ENCODE results near the gene KMT5C. TPM values are rescaled to one million over a fixed set of nuclear protein-coding genes. Genes with fewer than 3 reads are reported as not detected.
A peak's percentile ranks its signal among the peaks of the same experiment; 100 is the strongest.

KMT5C gene
- total RNA-seq, 4 donors from 2014 or later: 12.4 to 65.6 (median 15.9) TPM

DNA sequence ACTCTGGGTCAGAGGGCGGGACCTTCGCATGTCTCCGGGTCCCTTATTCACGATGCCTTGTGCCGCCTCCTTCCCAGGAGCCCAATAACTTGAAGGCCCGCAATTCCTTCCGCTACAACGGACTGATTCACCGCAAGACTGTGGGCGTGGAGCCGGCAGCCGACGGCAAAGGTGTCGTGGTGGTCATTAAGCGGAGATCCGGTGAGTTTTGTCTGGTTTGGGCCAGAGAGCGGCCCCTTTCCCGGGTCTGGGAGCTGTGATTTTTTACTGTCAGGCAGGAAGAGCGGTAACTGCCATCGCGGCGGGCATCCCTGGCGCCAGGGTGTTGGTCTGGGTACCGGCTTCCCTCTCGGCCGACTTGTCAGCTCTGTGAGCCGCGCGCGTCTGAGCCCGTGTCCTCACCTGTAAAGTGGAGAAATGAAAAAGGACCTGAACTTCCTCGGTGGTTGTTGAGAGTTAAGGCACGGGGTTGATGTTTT lies 46.9 kb downstream of the KMT5C start:
- no peak for DNase-seq
- H3K9me3 ChIP-seq: no peaks in the 10 kb centered on the region
- TF ChIP-seq, protein P1, sequence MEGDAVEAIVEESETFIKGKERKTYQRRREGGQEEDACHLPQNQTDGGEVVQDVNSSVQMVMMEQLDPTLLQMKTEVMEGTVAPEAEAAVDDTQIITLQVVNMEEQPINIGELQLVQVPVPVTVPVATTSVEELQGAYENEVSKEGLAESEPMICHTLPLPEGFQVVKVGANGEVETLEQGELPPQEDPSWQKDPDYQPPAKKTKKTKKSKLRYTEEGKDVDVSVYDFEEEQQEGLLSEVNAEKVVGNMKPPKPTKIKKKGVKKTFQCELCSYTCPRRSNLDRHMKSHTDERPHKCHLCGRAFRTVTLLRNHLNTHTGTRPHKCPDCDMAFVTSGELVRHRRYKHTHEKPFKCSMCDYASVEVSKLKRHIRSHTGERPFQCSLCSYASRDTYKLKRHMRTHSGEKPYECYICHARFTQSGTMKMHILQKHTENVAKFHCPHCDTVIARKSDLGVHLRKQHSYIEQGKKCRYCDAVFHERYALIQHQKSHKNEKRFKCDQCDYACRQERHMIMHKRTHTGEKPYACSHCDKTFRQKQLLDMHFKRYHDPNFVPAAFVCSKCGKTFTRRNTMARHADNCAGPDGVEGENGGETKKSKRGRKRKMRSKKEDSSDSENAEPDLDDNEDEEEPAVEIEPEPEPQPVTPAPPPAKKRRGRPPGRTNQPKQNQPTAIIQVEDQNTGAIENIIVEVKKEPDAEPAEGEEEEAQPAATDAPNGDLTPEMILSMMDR (IDR thresholded peaks at IDR 0.05): no peak
- no peak for TF ChIP-seq POLR2A (IDR thresholded peaks at IDR 0.05)
- intact Hi-C loops (cut with DNase I; ENCODE audit: low total_unique reads): no loop called here
- H3K36me3 ChIP-seq: no peaks in the 10 kb centered on the region
- H3K27ac ChIP-seq: peak overlapping the region; percentile 89 to 97
- peak overlapping the region; percentile 70 to 86 for H3K4me3 ChIP-seq
- H3K27me3 ChIP-seq: no peaks in the 10 kb centered on the region
- peaks cover 17 to 30% of the 10 kb centered on the region in 2 donors for H3K4me1 ChIP-seq

DNA sequence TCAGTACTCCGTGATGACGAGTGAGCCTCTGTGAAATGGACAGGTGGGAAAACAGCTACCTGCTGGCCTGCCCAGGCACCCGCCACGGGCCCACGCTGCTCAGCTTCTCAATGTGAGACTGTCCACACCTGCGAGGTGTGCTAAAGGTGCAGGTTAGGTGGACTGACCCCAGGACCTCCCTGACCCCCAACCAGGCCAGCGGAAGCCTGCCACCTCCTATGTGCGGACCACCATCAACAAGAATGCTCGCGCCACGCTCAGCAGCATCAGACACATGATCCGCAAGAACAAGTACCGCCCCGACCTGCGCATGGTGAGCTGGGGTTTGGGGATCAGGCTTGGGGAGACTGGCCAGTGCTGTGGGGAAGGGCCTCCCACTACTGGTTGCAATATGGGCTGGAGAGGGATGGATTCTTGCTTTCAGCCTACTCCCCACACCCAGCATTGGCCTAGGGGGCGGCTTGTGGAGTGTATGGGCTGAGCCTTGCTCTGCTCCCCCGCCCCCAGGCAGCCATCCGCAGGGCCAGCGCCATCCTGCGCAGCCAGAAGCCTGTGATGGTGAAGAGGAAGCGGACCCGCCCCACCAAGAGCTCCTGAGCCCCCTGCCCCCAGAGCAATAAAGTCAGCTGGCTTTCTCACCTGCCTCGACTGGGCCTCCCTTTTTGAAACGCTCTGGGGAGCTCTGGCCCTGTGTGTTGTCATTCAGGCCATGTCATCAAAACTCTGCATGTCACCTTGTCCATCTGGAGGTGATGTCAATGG lies 48.2 kb downstream of the KMT5C start:
- no peak overlapping the region for H3K27ac ChIP-seq

DNA sequence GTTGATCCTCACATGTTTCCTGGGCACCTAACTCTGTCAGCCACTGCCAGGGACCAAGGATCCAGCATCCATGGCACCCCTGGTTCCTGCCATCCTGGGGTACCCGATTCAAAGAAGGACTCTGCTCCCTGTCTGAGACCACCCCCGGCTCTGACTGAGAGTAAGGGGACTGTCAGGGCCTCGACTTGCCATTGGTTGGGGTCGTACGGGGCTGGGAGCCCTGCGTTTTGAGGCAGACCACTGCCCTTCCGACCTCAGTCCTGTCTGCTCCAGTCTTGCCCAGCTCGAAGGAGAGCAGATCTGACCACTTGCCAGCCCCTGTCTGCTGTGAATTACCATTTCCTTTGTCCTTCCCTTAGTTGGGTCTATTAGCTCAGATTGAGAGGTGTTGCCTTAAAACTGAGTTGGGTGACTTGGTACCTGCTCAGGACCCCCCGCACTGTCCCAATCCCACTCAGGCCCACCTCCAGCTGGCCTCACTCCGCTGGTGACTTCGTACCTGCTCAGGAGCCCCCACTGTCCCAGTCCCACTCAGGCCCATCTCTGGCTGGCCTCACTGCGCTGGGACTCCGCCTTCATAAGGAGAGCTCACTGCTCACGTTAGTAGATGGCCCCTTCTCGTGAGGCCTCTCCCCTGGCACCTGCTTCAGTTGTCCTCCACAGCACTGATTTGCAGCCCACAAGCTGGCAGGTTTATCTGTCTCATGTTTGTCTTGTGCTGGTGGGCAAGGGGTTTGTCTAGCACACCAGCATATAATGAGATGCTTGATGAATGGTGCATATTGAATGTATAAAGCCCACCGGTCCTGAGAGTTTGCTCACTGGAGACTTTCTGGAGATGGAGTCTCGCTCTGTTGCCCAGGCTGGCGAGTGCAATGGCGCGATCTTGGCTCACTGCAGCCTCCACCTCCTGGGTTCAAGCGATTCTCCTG lies 50.0 kb downstream of the KMT5C start:
- H3K36me3 ChIP-seq: no peaks in the 10 kb centered on the region

More for the DNA sequence above, 48.2 kb downstream of the KMT5C start:
- Histone ChIP-seq H3K36me3 (no peaks in the 10 kb centered on the region), H3K9me3 (no peaks in the 10 kb centered on the region), H3K4me1 (peaks cover 17 to 30% of the 10 kb centered on the region in 2 donors), H3K4me3 (peak overlapping the region in 1 of 2 donors; percentile 70), H3K27me3 (no peaks in the 10 kb centered on the region)
- no peak for TF ChIP-seq POLR2A (IDR thresholded peaks at IDR 0.05)
- TF ChIP-seq, protein P1 (IDR thresholded peaks at IDR 0.05): no peak
- intact Hi-C loops (cut with DNase I; ENCODE audit: low total_unique reads): no loop called here
- DNase-seq: no peak

DNA sequence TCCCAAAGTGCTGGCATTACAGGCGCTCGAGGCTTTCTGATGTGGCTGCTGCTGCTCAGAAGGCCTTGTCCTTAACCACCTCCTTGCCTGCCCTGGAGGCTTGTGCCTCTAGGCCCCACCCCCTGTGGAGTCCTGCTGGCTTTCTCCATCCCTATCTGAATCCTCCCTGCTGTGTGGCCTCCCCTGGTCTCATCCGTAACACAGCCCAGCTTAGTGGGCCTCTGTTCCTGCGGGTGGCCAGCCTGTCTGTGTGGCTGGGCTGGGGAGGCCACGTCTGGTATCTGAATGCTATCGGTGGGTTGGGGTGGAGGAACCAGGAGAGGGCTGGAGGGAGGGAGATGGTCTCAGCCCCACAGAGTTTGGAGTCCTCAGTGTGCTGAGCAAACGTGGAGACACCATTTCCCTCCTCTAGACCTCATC lies 50.8 kb downstream of the KMT5C start:
- Histone ChIP-seq H3K4me3 (no peak overlapping the region), H3K4me1 (peaks cover 12 to 22% of the 10 kb centered on the region in 2 donors), H3K27ac (no peak overlapping the region), H3K27me3 (no peaks in the 10 kb centered on the region), H3K36me3 (no peaks in the 10 kb centered on the region), H3K9me3 (no peaks in the 10 kb centered on the region)
- intact Hi-C loops (cut with DNase I; ENCODE audit: low total_unique reads): no loop called here
- no peak for DNase-seq
- TF ChIP-seq, protein P1 (IDR thresholded peaks at IDR 0.05): no peak
- TF ChIP-seq POLR2A (IDR thresholded peaks at IDR 0.05): no peak

More for the DNA sequence above, 50.0 kb downstream of the KMT5C start:
- no peaks in the 10 kb centered on the region for H3K9me3 ChIP-seq
- H3K4me1 ChIP-seq: peaks cover 12 to 25% of the 10 kb centered on the region in 2 donors
- no peak overlapping the region for H3K27ac ChIP-seq
- intact Hi-C loops (cut with DNase I; ENCODE audit: low total_unique reads): no loop called here
- TF ChIP-seq, protein P1 (IDR thresholded peaks at IDR 0.05): no peak
- no peak for TF ChIP-seq POLR2A (IDR thresholded peaks at IDR 0.05)
- DNase-seq: no peak
- no peaks in the 10 kb centered on the region for H3K27me3 ChIP-seq
- H3K4me3 ChIP-seq: no peak overlapping the region
